Retinal pigment epithelial cell (primary cell): ENCODE measurements around the gene NUP42.
"Not testable (repeated sequence)": the region's sequence is repeated elsewhere in the genome, so short reads cannot be mapped to it uniquely, and the experiment has no call there.

Experiments
- DNase-seq: peaks from one replicate; pipeline ENCODE4 v3.0.0-alpha.2; 2010; ENCODE audit warnings: low read depth
- H3K4me3 ChIP-seq: 2 replicates; pipeline ENCODE4 v1.5.1; 2011; ENCODE audit warnings: mild to moderate bottlenecking, low read length, control low read depth, moderate library complexity
- CTCF ChIP-seq: conservative IDR thresholded peaks from 2 replicates; pipeline ENCODE4 v1.5.1; 2011; ENCODE audit warnings: low read depth, low read length, control low read depth, inconsistent platforms

The NUP42 gene

GRCh38 chr7:23220690-23221305 is 39.0 kb downstream of the NUP42 start:
- no peak overlapping the region for H3K4me3 ChIP-seq
- TF ChIP-seq CTCF, result no peak
- no peak for DNase-seq

- no peak for DNase-seq
- TF ChIP-seq CTCF, result no peak
- no peak overlapping the region for H3K4me3 ChIP-seq
Measured at GRCh38 chr7:23222439-23223030, 40.7 kb downstream of the NUP42 start.

GRCh38 chr7:23224364-23224763 is 42.5 kb downstream of the NUP42 start:
- not testable (repeated sequence) for H3K4me3 ChIP-seq

GRCh38 chr7:23226844-23227450 is 45.1 kb downstream of the NUP42 start:
- H3K4me3 ChIP-seq, result no peak overlapping the region
- DNase-seq, result no peak
- TF ChIP-seq CTCF, result no peak

More at GRCh38 chr7:23224364-23224763, 42.5 kb downstream of the NUP42 start:
- DNase-seq, result not testable (repeated sequence)

- H3K4me3 ChIP-seq, result no peak overlapping the region
- DNase-seq, result no peak
- TF ChIP-seq CTCF, result no peak
Measured at GRCh38 chr7:23228412-23228811, 46.6 kb downstream of the NUP42 start.

- TF ChIP-seq CTCF, result no peak
- no peak overlapping the region for H3K4me3 ChIP-seq
Measured at GRCh38 chr7:23230641-23231101, 48.8 kb downstream of the NUP42 start.

GRCh38 chr7:23232966-23233365 is 51.1 kb downstream of the NUP42 start:
- no peak for TF ChIP-seq CTCF
- H3K4me3 ChIP-seq, result no peak overlapping the region
- no peak for DNase-seq

More at GRCh38 chr7:23230641-23231101, 48.8 kb downstream of the NUP42 start:
- no peak for DNase-seq
